ENCODE data around the gene ARHGAP15. TPM values are rescaled to one million over a fixed set of nuclear protein-coding genes. Genes with fewer than 3 reads are reported as not detected.

The ARHGAP15 gene
- total and polyA plus RNA-seq, 4 donors = 3.8 to 17.9 (median 13.2) TPM

- Histone ChIP-seq H3K9ac (ENCODE audit: low read depth in 1 of 2, low read length in 2 of 2) (no peak overlapping the region), H3K4me1 (ENCODE audit: control insufficient read depth in 4 of 4, insufficient read depth in 4 of 4, low read length in 3 of 4) (no peaks in the 10 kb centered on the region), H3K36me3 (ENCODE audit: control insufficient read depth in 4 of 4, insufficient read depth in 3 of 4, low read depth in 1 of 4, low read length in 3 of 4) (no peaks in the 10 kb centered on the region), H3K27ac (ENCODE audit: low read depth in 1 of 2, low read length in 2 of 2) (no peak overlapping the region), H3K9me3 (ENCODE audit: control insufficient read depth in 4 of 4, low read length in 3 of 4) (no peaks in the 10 kb centered on the region), H3K4me3 (ENCODE audit: low read depth in 1 of 3, low read length in 3 of 3) (no peak overlapping the region), H3K27me3 (ENCODE audit: control insufficient read depth in 4 of 4, insufficient read depth in 4 of 4, low read length in 3 of 4) (no peaks in the 10 kb centered on the region)
- no peak for DNase-seq (ENCODE audit: low spot score)
- 87% methylated on average over 9 of the region's 9 CpGs for WGBS
- TF ChIP-seq ZBTB33 (IDR thresholded peaks at IDR 0.05) = no peak
- no peak for TF ChIP-seq SP1 (IDR thresholded peaks at IDR 0.05)
- TF ChIP-seq GABPA (IDR thresholded peaks at IDR 0.05 in 1 of 2, conservative IDR thresholded peaks at IDR 0.05 in 1 of 2) = no peak
- TF ChIP-seq HNF4G (IDR thresholded peaks at IDR 0.05) = no peak
- TF ChIP-seq EGR1 (IDR thresholded peaks at IDR 0.05; ENCODE audit: low read depth in 2 of 2) = no peak
- no peak for TF ChIP-seq FOXA1 (IDR thresholded peaks at IDR 0.05)
Observed at GRCh38 chr2:143345887-143346787, 216.9 kb downstream of the ARHGAP15 start.

- H3K36me3 ChIP-seq (ENCODE audit: control insufficient read depth in 4 of 4, insufficient read depth in 3 of 4, low read depth in 1 of 4, low read length in 3 of 4) = no peaks in the 10 kb centered on the region
- H3K4me1 ChIP-seq (ENCODE audit: control insufficient read depth in 4 of 4, insufficient read depth in 4 of 4, low read length in 3 of 4) = no peaks in the 10 kb centered on the region
- H3K27ac ChIP-seq (ENCODE audit: low read depth in 1 of 2, low read length in 2 of 2) = no peak overlapping the region
- TF ChIP-seq GABPA (IDR thresholded peaks at IDR 0.05 in 1 of 2, conservative IDR thresholded peaks at IDR 0.05 in 1 of 2) (no peak), ATF3 (IDR thresholded peaks at IDR 0.05) (no peak), EGR1 (IDR thresholded peaks at IDR 0.05; ENCODE audit: low read depth in 2 of 2) (no peak), YY1 (IDR thresholded peaks at IDR 0.05) (no peak), SP1 (IDR thresholded peaks at IDR 0.05) (no peak), CTCF (IDR thresholded peaks at IDR 0.05; ENCODE audit: low read depth, low read length, missing input control) (no peak), TAF1 (conservative IDR thresholded peaks at IDR 0.05) (no peak), NR2F2 (IDR thresholded peaks at IDR 0.05) (no peak), HNF4A (conservative IDR thresholded peaks at IDR 0.05) (no peak)
- H3K4me3 ChIP-seq (ENCODE audit: low read depth in 1 of 3, low read length in 3 of 3) = no peak overlapping the region
- no peak for DNase-seq (ENCODE audit: low spot score)
- no peaks in the 10 kb centered on the region for H3K9me3 ChIP-seq (ENCODE audit: control insufficient read depth in 4 of 4, low read length in 3 of 4)
- WGBS = 85% methylated on average over 10 of the region's 10 CpGs
- no peaks in the 10 kb centered on the region for H3K27me3 ChIP-seq (ENCODE audit: control insufficient read depth in 4 of 4, insufficient read depth in 4 of 4, low read length in 3 of 4)
- no peak overlapping the region for H3K9ac ChIP-seq (ENCODE audit: low read depth in 1 of 2, low read length in 2 of 2)
Observed at GRCh38 chr2:143347271-143347695, 218.1 kb downstream of the ARHGAP15 start.

- Histone ChIP-seq H3K4me3 (ENCODE audit: low read depth in 1 of 3, low read length in 3 of 3) (no peak overlapping the region), H3K9ac (ENCODE audit: low read depth in 1 of 2, low read length in 2 of 2) (no peak overlapping the region), H3K4me1 (ENCODE audit: control insufficient read depth in 4 of 4, insufficient read depth in 4 of 4, low read length in 3 of 4) (no peaks in the 10 kb centered on the region), H3K9me3 (ENCODE audit: control insufficient read depth in 4 of 4, low read length in 3 of 4) (no peaks in the 10 kb centered on the region), H3K36me3 (ENCODE audit: control insufficient read depth in 4 of 4, insufficient read depth in 3 of 4, low read depth in 1 of 4, low read length in 3 of 4) (no peaks in the 10 kb centered on the region), H3K27me3 (ENCODE audit: control insufficient read depth in 4 of 4, insufficient read depth in 4 of 4, low read length in 3 of 4) (no peaks in the 10 kb centered on the region), H3K27ac (ENCODE audit: low read depth in 1 of 2, low read length in 2 of 2) (no peak overlapping the region)
- DNase-seq (ENCODE audit: low spot score) = no peak
- 87% methylated on average over 4 of the region's 4 CpGs for WGBS
- TF ChIP-seq ATF3 (IDR thresholded peaks at IDR 0.05) (no peak), YY1 (IDR thresholded peaks at IDR 0.05) (no peak), RXRA (IDR thresholded peaks at IDR 0.05) (no peak), EGR1 (IDR thresholded peaks at IDR 0.05; ENCODE audit: low read depth in 2 of 2) (no peak), HNF4A (conservative IDR thresholded peaks at IDR 0.05) (no peak), RAD21 (IDR thresholded peaks at IDR 0.05) (no peak), HNF4G (IDR thresholded peaks at IDR 0.05) (no peak), NR2F2 (IDR thresholded peaks at IDR 0.05) (no peak), FOXA2 (IDR thresholded peaks at IDR 0.05) (no peak), ZBTB33 (IDR thresholded peaks at IDR 0.05) (no peak)
Observed at GRCh38 chr2:143347901-143348414, 218.7 kb downstream of the ARHGAP15 start.

Measured in liver (tissue), 9 donors.